Breast epithelium (tissue), 3 donors: ENCODE measurements around the gene CDCA8.

ENCODE experiments used
- CTCF ChIP-seq, 3 donors: fragments of 450-650 bp; IDR thresholded peaks; one replicate each; pipeline ENCODE4 v1.5.1; 2016 to 2017; ENCODE audit warnings: antibody characterized with exemption in 3 of 3, mild to moderate bottlenecking in 3 of 3, moderate library complexity in 3 of 3
- POLR2A ChIP-seq: fragments of 450-650 bp; IDR thresholded peaks from one replicate; pipeline ENCODE4 v1.6.1; 2016; ENCODE audit warnings: antibody characterized with exemption, mild to moderate bottlenecking, moderate library complexity

GRCh38 chr1:37688926-37689325 is 3.4 kb upstream of the CDCA8 start:
- TF ChIP-seq CTCF (IDR thresholded peaks at IDR 0.05): no peak
- TF ChIP-seq POLR2A: no peak
